HG03159 (cell line): ENCODE results near the gene R3HDM4.

Experiments used
- ATAC-seq: cut with Tn5 transposase; IDR thresholded peaks from one replicate; pipeline ENCODE4 v1.9.1; 2021; ENCODE audit warnings: mild to moderate bottlenecking, moderate library complexity; ENCODE audit not compliant: unreplicated experiment

Gene R3HDM4

DNA sequence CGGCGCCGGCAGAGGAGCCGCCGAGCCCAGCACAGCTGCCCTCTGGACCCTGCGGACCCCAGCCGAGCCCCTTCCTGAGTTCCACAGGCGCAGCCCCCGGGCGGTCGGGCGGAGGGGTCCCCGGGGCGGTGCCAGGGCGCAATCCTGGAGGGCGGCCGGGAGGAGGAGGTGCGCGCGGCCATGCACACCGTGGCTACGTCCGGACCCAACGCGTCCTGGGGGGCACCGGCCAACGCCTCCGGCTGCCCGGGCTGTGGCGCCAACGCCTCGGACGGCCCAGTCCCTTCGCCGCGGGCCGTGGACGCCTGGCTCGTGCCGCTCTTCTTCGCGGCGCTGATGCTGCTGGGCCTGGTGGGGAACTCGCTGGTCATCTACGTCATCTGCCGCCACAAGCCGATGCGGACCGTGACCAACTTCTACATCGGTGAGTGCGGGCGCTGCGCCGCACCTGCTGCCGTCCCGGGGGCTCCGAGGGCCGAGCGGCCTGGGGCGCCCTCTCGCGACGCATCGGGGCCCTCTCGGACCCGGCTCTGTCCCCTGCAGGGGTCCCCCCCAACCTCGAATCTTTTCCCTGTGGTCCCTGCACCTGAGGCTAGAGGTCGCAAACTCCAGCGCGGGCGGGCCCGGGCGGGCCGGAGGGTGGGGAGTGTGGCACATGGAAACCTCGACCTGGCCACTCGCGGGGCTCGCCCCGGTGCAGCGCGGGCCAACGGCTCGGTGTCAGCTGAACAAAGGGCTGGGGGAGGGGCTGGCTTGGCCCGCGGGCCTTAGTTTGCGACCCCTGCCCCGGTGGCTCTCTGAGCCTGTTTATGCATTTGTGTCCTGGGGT is 4.5 kb upstream of the R3HDM4 start, which contains the start of gene KISS1R:
KISS1R (plus strand) TSS at position 11 of the 829 bp plus-strand sequence; CDS start at position 181, 170 bp downstream.
- no peak for ATAC-seq

DNA sequence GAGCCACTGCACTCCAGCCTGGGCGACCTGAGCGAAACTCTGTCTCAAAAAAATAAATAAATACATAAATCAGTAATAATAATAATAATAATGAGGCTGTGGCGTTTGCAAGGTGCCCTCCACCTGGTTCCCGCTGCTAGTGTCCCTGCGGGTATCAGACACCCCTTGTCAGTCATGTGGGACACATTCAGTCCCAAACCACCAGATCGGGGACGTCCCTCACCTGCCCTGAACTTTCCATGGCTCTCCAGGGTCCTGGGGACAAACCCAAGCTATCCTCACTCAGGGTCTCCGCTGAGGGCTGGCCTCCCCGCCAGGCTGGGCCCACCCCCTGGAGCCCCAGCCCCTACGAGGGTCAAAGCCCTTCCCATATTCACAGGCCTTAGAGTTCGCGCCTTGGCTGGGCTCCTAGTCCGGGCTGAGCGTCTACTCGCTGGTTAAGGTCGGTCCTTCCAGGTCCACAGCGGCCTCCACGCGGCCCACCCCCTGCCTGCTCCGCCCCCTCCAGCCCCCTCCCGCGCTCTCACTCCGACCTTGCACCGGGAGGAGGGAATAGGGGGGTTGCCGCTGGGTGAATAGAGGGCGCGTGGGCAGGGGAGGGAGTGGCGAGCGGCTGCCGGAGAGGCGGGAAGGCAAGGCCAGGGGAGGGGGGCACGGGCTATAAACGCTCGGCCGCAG is 3.8 kb upstream of the R3HDM4 start:
- no peak for ATAC-seq

- ATAC-seq: no peak
These were observed 589 bp downstream of the R3HDM4 start for GRCh38 chr19:912181-913079.

DNA sequence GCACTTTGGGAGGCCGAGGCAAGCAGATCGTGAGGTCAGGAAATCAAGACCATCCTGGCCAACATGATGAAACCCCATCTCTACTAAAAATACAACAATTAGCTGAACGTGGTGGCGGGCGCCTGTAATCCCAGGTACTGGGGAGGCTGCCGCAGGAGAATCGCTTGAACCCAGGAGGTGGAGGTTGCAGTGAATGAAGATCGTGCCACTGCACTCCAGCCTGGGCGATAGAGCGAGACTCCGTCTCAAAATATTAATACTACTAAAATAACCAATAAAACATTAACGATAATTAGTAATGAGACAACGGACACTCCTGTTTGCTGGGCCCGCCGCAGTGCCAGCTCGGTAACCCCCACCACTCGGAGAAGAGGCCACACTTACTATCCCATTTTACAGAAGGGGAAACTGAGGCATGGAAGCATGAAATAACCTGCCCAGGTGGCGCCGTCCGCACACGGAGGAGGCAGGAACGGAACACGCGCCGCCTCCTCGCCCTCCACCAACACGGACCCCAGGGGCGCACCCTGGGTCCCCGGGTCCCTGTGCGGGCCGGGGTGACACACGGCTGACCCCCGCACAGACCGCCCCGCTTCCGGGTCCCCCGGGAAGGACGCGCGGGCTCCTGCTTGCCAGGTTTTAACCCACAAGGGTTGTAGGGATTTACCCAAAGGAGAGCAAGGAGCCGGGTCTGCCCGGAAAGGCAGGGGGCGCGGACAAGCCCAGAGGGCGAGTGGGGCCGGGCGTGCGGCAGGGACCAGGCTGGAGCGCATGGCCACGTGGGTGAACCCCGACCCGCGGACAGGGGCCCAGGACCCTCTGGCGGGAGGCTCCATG is 1.6 kb downstream of the R3HDM4 start:
- ATAC-seq: no peak

GRCh38 chr19:907183-907853 is 5.7 kb downstream of the R3HDM4 start:
- no peak for ATAC-seq

DNA sequence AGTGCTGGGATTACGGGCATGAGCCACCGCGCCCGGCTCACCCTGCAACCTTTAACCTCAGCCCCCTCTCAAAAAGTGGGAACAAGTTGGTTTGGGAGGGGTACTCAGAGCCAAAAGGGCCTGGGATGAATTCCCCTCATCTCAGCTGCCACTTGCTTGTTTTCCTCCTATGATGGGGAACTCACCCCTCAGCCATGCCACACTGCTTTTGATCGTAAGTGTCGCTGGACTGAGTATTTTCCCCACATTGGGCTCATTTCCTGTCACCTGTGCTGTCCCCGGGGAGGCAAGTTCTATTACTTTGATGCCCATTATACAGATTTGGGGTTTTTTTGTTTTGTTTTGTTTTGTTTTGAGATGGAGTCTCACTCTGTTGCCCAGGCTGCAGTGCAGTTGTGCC is 6.5 kb downstream of the R3HDM4 start:
- no peak for ATAC-seq

- no peak for ATAC-seq
These were observed 8.5 kb downstream of the R3HDM4 start for GRCh38 chr19:904545-904944.

DNA sequence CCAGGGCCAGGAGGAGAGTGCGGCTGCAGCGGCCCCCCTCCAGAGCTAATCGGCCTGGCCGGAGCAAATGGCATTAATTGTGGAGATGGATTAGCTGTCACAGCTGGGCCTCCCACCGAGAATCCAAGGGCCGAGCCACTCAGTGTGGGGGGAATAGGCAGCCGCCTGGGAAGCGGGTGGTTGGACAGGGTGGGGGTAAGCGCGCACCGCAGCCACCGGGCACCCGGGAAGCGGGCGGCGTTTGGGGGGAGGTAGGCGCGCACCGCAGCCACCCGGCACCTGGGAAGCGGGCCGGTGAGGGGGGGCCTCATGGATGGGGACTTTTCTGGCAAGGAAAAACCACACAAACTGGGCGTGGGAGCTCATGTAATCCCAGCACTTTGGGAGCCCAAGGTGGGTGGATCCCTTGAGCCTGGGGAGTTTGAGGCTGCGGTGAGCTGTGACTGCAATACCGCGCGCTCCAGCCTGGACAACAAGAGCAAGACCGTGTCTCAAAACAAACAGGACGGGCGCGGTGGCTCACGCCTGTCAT is 9.7 kb downstream of the R3HDM4 start:
- ATAC-seq: no peak

GRCh38 chr19:902446-903226 is 10.4 kb downstream of the R3HDM4 start:
- no peak for ATAC-seq

DNA sequence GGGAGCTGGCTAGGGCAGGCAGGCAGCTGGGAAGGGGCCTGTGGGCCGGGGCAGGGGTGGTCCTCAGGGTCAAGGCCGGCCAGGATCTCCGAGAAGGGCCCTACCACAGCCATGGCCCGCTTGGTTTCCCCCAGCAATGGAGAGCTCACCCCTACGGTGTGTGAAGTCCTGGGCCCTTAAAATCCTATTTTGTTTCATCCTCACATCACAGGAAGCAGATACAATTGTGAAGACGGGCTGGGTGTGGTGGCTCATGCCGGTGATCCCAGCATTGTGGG is 11.0 kb downstream of the R3HDM4 start:
- ATAC-seq: no peak

DNA sequence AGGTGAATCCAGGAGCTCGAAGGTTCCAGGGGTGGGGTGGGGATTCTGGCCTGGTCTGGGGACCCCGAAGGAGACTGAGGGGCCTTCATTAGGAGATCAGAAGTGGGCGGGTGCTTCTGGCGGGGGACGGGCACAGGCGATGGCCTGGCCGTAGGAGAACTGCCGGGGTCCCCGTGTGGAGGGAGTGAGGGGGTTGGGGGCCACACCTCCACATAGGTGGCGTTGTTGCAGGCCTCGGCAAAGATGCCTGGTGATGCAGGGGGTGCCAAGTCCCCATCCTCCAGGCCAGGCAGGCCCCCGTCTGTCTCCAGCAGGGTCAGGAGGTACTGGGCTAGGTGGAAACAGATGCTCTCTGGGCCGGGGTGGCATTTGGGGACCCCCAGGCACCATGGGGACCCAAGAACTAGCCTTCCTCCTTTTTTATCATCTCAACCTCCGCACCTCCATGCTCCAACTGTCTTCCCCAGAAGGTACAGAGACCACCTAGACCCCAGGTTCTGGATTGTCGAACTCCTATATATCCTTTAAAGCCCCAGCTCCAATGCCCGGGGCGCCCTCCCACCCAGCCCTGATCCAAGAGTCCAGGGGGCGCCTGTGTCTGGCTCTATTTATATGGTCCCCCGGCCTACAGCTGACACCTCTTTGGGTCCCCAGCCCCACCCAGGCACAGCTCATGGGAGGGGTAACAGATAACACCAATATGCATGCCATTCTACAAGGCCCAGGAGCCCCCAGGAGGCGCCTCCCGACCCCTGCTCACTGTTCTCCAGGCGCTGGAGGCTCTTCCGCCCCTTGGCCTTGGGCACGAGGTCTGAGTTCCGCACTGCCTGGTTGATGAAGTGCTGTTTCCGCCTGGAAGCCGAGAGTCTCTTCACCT is 11.6 kb downstream of the R3HDM4 start:
- no peak for ATAC-seq

- ATAC-seq: no peak
These were observed 12.5 kb downstream of the R3HDM4 start for GRCh38 chr19:900302-901111.

DNA sequence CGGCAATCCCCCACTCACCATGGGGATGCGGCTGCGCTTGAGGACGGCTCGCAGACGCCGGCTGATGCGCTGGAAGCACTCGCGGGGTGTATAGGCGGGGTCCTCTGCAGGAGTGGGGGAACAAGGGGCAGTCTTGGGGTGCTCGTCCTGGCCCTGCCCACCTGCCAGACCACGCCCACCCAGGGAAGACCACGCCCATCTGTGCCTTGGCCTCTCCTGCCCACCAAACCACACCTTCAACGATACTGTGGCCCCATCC is 13.0 kb downstream of the R3HDM4 start:
- no peak for ATAC-seq

GRCh38 chr19:899336-900042 is 13.5 kb downstream of the R3HDM4 start:
- ATAC-seq: no peak

GRCh38 chr19:898663-899062 is 14.4 kb downstream of the R3HDM4 start:
- ATAC-seq: no peak

DNA sequence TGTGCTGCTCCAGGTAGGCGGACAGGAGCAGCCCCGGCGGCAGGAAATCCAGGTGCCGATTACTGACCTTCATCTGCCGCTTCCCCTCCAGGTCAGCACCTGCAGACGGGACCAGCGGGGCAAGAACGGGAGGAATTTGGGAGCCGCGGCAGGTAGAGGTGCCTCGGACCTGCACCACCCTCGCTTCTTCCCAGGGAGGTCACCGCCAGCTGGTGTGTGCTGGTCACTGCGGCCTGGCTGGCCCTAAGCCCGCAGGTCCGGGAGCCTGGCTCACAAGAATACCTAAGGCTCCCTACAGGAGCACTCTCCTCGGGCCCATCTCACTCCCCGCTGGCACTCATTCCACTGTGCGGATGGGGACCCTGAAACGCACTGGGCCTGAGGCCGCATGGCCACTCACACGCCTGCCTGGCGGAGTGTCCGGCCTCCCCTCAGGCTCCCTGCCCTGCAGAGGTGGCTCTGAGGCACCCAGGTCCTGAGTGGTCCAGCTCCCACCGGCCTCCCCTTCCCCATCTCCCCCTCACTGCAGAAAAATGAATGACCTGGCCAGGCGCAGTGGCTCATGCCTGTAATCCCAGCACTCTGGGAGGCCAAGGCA is 15.5 kb downstream of the R3HDM4 start:
- no peak for ATAC-seq

- ATAC-seq: no peak
These were observed 16.0 kb downstream of the R3HDM4 start for GRCh38 chr19:896999-897398.
